GM12891 (cell line): ENCODE results near the gene CLDN12.

Experiments used
- PAX5 ChIP-seq: IDR thresholded peaks from 2 replicates; pipeline ENCODE4 v1.6.1; 2011; ENCODE audit warnings: low read length, moderate library complexity, mild to moderate bottlenecking; ENCODE audit not compliant: insufficient read depth, severe bottlenecking
- POLR2A ChIP-seq: IDR thresholded peaks from 2 replicates; pipeline ENCODE4 v1.6.1; 2011; ENCODE audit warnings: low read depth, low read length, control low read depth
- POLR2AphosphoS5 ChIP-seq: IDR thresholded peaks from 2 replicates; pipeline ENCODE4 v1.6.1; 2011; ENCODE audit warnings: low read depth, low read length, control low read depth
- TAF1 ChIP-seq: IDR thresholded peaks from 2 replicates; pipeline ENCODE4 v1.6.1; 2011; ENCODE audit warnings: low read depth, low read length, control low read depth

GRCh38 chr7:90383861-90384260 lies 19.4 kb upstream of the CLDN12 start:
- TF ChIP-seq POLR2A (no peak), TAF1 (no peak), POLR2AphosphoS5 (no peak), PAX5 (no peak)
